HepG2 (cell line): Measurements from ENCODE around the gene DEFB113. TPM values are rescaled to one million over a fixed set of nuclear protein-coding genes. Genes with fewer than 3 reads are reported as not detected.

Source experiments
- ELF3 ChIP-seq: IDR thresholded peaks from 2 replicates; pipeline ENCODE4 v1.6.1; 2016; ENCODE audit warnings: missing genetic modification reagents, missing compliant biosample characterization
- ERF ChIP-seq: IDR thresholded peaks from 2 replicates; pipeline ENCODE4 v1.6.1; 2018; ENCODE audit warnings: missing biosample characterization, missing genetic modification reagents
- FOXC1 ChIP-seq: sonication (generic); formaldehyde crosslinking; IDR thresholded peaks from 2 replicates; pipeline ENCODE4 v1.8.0; 2022; ENCODE audit warnings: mild to moderate bottlenecking, missing genetic modification reagents, borderline replicate concordance
- PCBP1 ChIP-seq: fragments of 200-400 bp; formaldehyde crosslinking; IDR thresholded peaks from 2 replicates; pipeline ENCODE4 v1.6.1; 2017; ENCODE audit warnings: mild to moderate bottlenecking, low read depth, low read length, borderline replicate concordance
- TRIM22 ChIP-seq: fragments of 450-650 bp; IDR thresholded peaks from 2 replicates; pipeline ENCODE4 v1.6.1; 2017
- ZNF703 ChIP-seq: sonication (generic); formaldehyde crosslinking; IDR thresholded peaks from 2 replicates; pipeline ENCODE4 v1.5.1; 2020; ENCODE audit warnings: missing genetic modification reagents, mild to moderate bottlenecking, moderate library complexity, borderline replicate concordance
- ZNF83 ChIP-seq: sonication (generic); formaldehyde crosslinking; IDR thresholded peaks from 2 replicates; pipeline ENCODE4 v1.4.0; 2020; ENCODE audit warnings: missing genetic modification reagents, mild to moderate bottlenecking, borderline replicate concordance
- ZNF879 ChIP-seq: sonication (generic); formaldehyde crosslinking; IDR thresholded peaks from 2 replicates; pipeline ENCODE4 v1.8.1; 2023; ENCODE audit warnings: missing genetic modification reagents
- polyA plus RNA-seq, 8 experiments: library from polyadenylated mRNA; depleted of rRNA in 3 of 8; stranded (reverse) in 7 of 8; unstranded in 1 of 8; fragments of >200 nt; fragmentation: Illumina TruSeq in 4 of 8; extraction: Trizol in 4 of 8; gene quantifications; 2 replicates each; pipeline versions ENCODE4 v1.2.1 to v1.2.3, GENCODE V29; 2011 to 2016; ENCODE audit warnings: low read depth in 4 of 8, missing spikeins in 1 of 8, mixed read lengths in 1 of 8; ENCODE audit not compliant: insufficient read depth in 1 of 8
- total RNA-seq, 5 experiments: library from RNA; depleted of rRNA; stranded (reverse); fragments of >200 nt; fragmentation: Illumina TruSeq; extraction: Trizol; gene quantifications; 2 replicates each; pipeline ENCODE4 v1.2.3, GENCODE V29; 2016; ENCODE audit warnings: low read depth in 1 of 5
- TF ChIP-seq, protein P1 (sequence below): sonication (generic); formaldehyde crosslinking; IDR thresholded peaks from 2 replicates; pipeline ENCODE4 v1.5.1; 2020; ENCODE audit warnings: mild to moderate bottlenecking, missing genetic modification reagents, borderline replicate concordance
- TF ChIP-seq, protein P2 (sequence below), 2 experiments: sonication (generic) in 1 of 2; formaldehyde crosslinking in 1 of 2; IDR thresholded peaks; 2 replicates each; pipeline versions ENCODE4 v1.6.1 to v1.9.0; 2014 to 2022; ENCODE audit warnings: antibody characterized with exemption in 1 of 2, borderline replicate concordance in 1 of 2, inconsistent platforms in 1 of 2, low read depth in 1 of 2, missing genetic modification reagents in 1 of 2

DEFB113 gene
- total and polyA plus RNA-seq, 2 of the 13 experiments (the other 11 are each of a cell fraction or from before 2014, with no cell fraction given), result not detected

GRCh38 chr6:49951926-49952325, 17.5 kb downstream of the DEFB113 start (continued):
- TF ChIP-seq, protein P1, sequence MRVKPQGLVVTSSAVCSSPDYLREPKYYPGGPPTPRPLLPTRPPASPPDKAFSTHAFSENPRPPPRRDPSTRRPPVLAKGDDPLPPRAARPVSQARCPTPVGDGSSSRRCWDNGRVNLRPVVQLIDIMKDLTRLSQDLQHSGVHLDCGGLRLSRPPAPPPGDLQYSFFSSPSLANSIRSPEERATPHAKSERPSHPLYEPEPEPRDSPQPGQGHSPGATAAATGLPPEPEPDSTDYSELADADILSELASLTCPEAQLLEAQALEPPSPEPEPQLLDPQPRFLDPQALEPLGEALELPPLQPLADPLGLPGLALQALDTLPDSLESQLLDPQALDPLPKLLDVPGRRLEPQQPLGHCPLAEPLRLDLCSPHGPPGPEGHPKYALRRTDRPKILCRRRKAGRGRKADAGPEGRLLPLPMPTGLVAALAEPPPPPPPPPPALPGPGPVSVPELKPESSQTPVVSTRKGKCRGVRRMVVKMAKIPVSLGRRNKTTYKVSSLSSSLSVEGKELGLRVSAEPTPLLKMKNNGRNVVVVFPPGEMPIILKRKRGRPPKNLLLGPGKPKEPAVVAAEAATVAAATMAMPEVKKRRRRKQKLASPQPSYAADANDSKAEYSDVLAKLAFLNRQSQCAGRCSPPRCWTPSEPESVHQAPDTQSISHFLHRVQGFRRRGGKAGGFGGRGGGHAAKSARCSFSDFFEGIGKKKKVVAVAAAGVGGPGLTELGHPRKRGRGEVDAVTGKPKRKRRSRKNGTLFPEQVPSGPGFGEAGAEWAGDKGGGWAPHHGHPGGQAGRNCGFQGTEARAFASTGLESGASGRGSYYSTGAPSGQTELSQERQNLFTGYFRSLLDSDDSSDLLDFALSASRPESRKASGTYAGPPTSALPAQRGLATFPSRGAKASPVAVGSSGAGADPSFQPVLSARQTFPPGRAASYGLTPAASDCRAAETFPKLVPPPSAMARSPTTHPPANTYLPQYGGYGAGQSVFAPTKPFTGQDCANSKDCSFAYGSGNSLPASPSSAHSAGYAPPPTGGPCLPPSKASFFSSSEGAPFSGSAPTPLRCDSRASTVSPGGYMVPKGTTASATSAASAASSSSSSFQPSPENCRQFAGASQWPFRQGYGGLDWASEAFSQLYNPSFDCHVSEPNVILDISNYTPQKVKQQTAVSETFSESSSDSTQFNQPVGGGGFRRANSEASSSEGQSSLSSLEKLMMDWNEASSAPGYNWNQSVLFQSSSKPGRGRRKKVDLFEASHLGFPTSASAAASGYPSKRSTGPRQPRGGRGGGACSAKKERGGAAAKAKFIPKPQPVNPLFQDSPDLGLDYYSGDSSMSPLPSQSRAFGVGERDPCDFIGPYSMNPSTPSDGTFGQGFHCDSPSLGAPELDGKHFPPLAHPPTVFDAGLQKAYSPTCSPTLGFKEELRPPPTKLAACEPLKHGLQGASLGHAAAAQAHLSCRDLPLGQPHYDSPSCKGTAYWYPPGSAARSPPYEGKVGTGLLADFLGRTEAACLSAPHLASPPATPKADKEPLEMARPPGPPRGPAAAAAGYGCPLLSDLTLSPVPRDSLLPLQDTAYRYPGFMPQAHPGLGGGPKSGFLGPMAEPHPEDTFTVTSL (CRISPR knock-in tag), result no peak
- no peak for TF ChIP-seq ZNF83 (CRISPR knock-in tag)
- TF ChIP-seq ERF, result no peak
- TF ChIP-seq, protein P2, sequence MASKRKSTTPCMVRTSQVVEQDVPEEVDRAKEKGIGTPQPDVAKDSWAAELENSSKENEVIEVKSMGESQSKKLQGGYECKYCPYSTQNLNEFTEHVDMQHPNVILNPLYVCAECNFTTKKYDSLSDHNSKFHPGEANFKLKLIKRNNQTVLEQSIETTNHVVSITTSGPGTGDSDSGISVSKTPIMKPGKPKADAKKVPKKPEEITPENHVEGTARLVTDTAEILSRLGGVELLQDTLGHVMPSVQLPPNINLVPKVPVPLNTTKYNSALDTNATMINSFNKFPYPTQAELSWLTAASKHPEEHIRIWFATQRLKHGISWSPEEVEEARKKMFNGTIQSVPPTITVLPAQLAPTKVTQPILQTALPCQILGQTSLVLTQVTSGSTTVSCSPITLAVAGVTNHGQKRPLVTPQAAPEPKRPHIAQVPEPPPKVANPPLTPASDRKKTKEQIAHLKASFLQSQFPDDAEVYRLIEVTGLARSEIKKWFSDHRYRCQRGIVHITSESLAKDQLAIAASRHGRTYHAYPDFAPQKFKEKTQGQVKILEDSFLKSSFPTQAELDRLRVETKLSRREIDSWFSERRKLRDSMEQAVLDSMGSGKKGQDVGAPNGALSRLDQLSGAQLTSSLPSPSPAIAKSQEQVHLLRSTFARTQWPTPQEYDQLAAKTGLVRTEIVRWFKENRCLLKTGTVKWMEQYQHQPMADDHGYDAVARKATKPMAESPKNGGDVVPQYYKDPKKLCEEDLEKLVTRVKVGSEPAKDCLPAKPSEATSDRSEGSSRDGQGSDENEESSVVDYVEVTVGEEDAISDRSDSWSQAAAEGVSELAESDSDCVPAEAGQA (IDR thresholded peaks at IDR 0.05; ENCODE audit: low read depth), result no peak
- TF ChIP-seq, protein P2 (CRISPR knock-in tag; IDR thresholded peaks at IDR 0.05; ENCODE audit: borderline replicate concordance), result no peak
- no peak for TF ChIP-seq ZNF703 (CRISPR knock-in tag)
- TF ChIP-seq PCBP1, result no peak
- no peak for TF ChIP-seq ELF3 (CRISPR knock-in tag)
- no peak for TF ChIP-seq TRIM22
- TF ChIP-seq FOXC1, result no peak
- TF ChIP-seq ZNF879, result no peak
